Measurements from ENCODE around the gene LRRN1.
"Not testable (repeated sequence)": the region's sequence is repeated elsewhere in the genome, so short reads cannot be mapped to it uniquely, and the experiment has no call there.

The LRRN1 gene

GRCh38 chr3:3848923-3849275, 49.7 kb downstream of the LRRN1 start:
- H3K36me3 ChIP-seq (ENCODE audit: control insufficient read depth, insufficient read depth, low read length, severe bottlenecking): no peaks in the 10 kb centered on the region

GRCh38 chr3:3851621-3852323, 52.5 kb downstream of the LRRN1 start:
- Histone ChIP-seq H3K27me3 (replicated peaks; ENCODE audit: control insufficient read depth, insufficient read depth, low read length) (no peaks in the 10 kb centered on the region), H3K9ac (ENCODE audit: low read length) (no peak overlapping the region), H3K4me3 (ENCODE audit: low read length) (no peak overlapping the region), H3K36me3 (ENCODE audit: control insufficient read depth, insufficient read depth, low read length, severe bottlenecking) (no peaks in the 10 kb centered on the region), H3K4me1 (ENCODE audit: control insufficient read depth, insufficient read depth, low read length) (no peaks in the 10 kb centered on the region), H3K9me3 (ENCODE audit: control insufficient read depth, low read length) (peaks cover 5% of the 10 kb centered on the region)
- no peak for DNase-seq (ENCODE audit: low read depth)

More at GRCh38 chr3:3848923-3849275, 49.7 kb downstream of the LRRN1 start:
- H3K9me3 ChIP-seq (ENCODE audit: control insufficient read depth, low read length): peaks cover 5% of the 10 kb centered on the region
- no peak for DNase-seq (ENCODE audit: low read depth)
- H3K4me1 ChIP-seq (ENCODE audit: control insufficient read depth, insufficient read depth, low read length): no peaks in the 10 kb centered on the region
- H3K27me3 ChIP-seq (replicated peaks; ENCODE audit: control insufficient read depth, insufficient read depth, low read length): no peaks in the 10 kb centered on the region
- H3K4me3 ChIP-seq (ENCODE audit: low read length): no peak overlapping the region
- no peak overlapping the region for H3K9ac ChIP-seq (ENCODE audit: low read length)

- H3K9ac ChIP-seq (ENCODE audit: low read length): no peak overlapping the region
- H3K27me3 ChIP-seq (replicated peaks; ENCODE audit: control insufficient read depth, insufficient read depth, low read length): no peaks in the 10 kb centered on the region
- H3K36me3 ChIP-seq (ENCODE audit: control insufficient read depth, insufficient read depth, low read length, severe bottlenecking): no peaks in the 10 kb centered on the region
- no peaks in the 10 kb centered on the region for H3K4me1 ChIP-seq (ENCODE audit: control insufficient read depth, insufficient read depth, low read length)
- H3K9me3 ChIP-seq (ENCODE audit: control insufficient read depth, low read length): peaks cover 5% of the 10 kb centered on the region
- no peak for DNase-seq (ENCODE audit: low read depth)
- H3K4me3 ChIP-seq (ENCODE audit: low read length): no peak overlapping the region
These were observed 54.3 kb downstream of the LRRN1 start for GRCh38 chr3:3853544-3853943.

- H3K27me3 ChIP-seq (replicated peaks; ENCODE audit: control insufficient read depth, insufficient read depth, low read length): no peaks in the 10 kb centered on the region
These were observed 55.8 kb downstream of the LRRN1 start for GRCh38 chr3:3855056-3855455.

GRCh38 chr3:3860235-3860634, 61.0 kb downstream of the LRRN1 start:
- Histone ChIP-seq H3K4me1 (ENCODE audit: control insufficient read depth, insufficient read depth, low read length) (no peaks in the 10 kb centered on the region), H3K4me3 (ENCODE audit: low read length) (no peak overlapping the region), H3K27me3 (replicated peaks; ENCODE audit: control insufficient read depth, insufficient read depth, low read length) (no peaks in the 10 kb centered on the region), H3K36me3 (ENCODE audit: control insufficient read depth, insufficient read depth, low read length, severe bottlenecking) (no peaks in the 10 kb centered on the region), H3K9me3 (ENCODE audit: control insufficient read depth, low read length) (peaks cover 16% of the 10 kb centered on the region), H3K9ac (ENCODE audit: low read length) (no peak overlapping the region)
- DNase-seq (ENCODE audit: low read depth): no peak

More at GRCh38 chr3:3855056-3855455, 55.8 kb downstream of the LRRN1 start:
- Histone ChIP-seq H3K4me1 (ENCODE audit: control insufficient read depth, insufficient read depth, low read length) (no peaks in the 10 kb centered on the region), H3K36me3 (ENCODE audit: control insufficient read depth, insufficient read depth, low read length, severe bottlenecking) (no peaks in the 10 kb centered on the region), H3K9ac (ENCODE audit: low read length) (no peak overlapping the region), H3K4me3 (ENCODE audit: low read length) (no peak overlapping the region), H3K9me3 (ENCODE audit: control insufficient read depth, low read length) (peaks cover 5% of the 10 kb centered on the region)
- DNase-seq (ENCODE audit: low read depth): no peak

- H3K9me3 ChIP-seq (ENCODE audit: control insufficient read depth, low read length): peaks cover 12% of the 10 kb centered on the region
- H3K4me3 ChIP-seq (ENCODE audit: low read length): no peak overlapping the region
- DNase-seq (ENCODE audit: low read depth): no peak
- H3K36me3 ChIP-seq (ENCODE audit: control insufficient read depth, insufficient read depth, low read length, severe bottlenecking): no peaks in the 10 kb centered on the region
- no peaks in the 10 kb centered on the region for H3K4me1 ChIP-seq (ENCODE audit: control insufficient read depth, insufficient read depth, low read length)
- H3K9ac ChIP-seq (ENCODE audit: low read length): no peak overlapping the region
- H3K27me3 ChIP-seq (replicated peaks; ENCODE audit: control insufficient read depth, insufficient read depth, low read length): no peaks in the 10 kb centered on the region
These were observed 63.3 kb downstream of the LRRN1 start for GRCh38 chr3:3862534-3862933.

- DNase-seq (ENCODE audit: low read depth): no peak
- Histone ChIP-seq H3K9ac (ENCODE audit: low read length) (no peak overlapping the region), H3K9me3 (ENCODE audit: control insufficient read depth, low read length) (no peaks in the 10 kb centered on the region), H3K4me1 (ENCODE audit: control insufficient read depth, insufficient read depth, low read length) (no peaks in the 10 kb centered on the region), H3K27me3 (replicated peaks; ENCODE audit: control insufficient read depth, insufficient read depth, low read length) (no peaks in the 10 kb centered on the region), H3K36me3 (ENCODE audit: control insufficient read depth, insufficient read depth, low read length, severe bottlenecking) (no peaks in the 10 kb centered on the region), H3K4me3 (ENCODE audit: low read length) (no peak overlapping the region)
These were observed 76.3 kb downstream of the LRRN1 start for GRCh38 chr3:3875491-3875890.

GRCh38 chr3:3881050-3881449, 81.8 kb downstream of the LRRN1 start:
- Histone ChIP-seq H3K36me3 (ENCODE audit: control insufficient read depth, insufficient read depth, low read length, severe bottlenecking) (no peaks in the 10 kb centered on the region), H3K4me1 (ENCODE audit: control insufficient read depth, insufficient read depth, low read length) (no peaks in the 10 kb centered on the region), H3K27me3 (replicated peaks; ENCODE audit: control insufficient read depth, insufficient read depth, low read length) (no peaks in the 10 kb centered on the region), H3K4me3 (ENCODE audit: low read length) (no peak overlapping the region), H3K9ac (ENCODE audit: low read length) (no peak overlapping the region), H3K9me3 (ENCODE audit: control insufficient read depth, low read length) (no peaks in the 10 kb centered on the region)
- no peak for DNase-seq (ENCODE audit: low read depth)

- not testable (repeated sequence) for H3K9me3 ChIP-seq (ENCODE audit: control insufficient read depth, low read length); DNase-seq (ENCODE audit: low read depth); H3K36me3 ChIP-seq (ENCODE audit: control insufficient read depth, insufficient read depth, low read length, severe bottlenecking); H3K9ac ChIP-seq (ENCODE audit: low read length); H3K27me3 ChIP-seq (replicated peaks; ENCODE audit: control insufficient read depth, insufficient read depth, low read length); H3K4me1 ChIP-seq (ENCODE audit: control insufficient read depth, insufficient read depth, low read length); H3K4me3 ChIP-seq (ENCODE audit: low read length)
These were observed 88.1 kb downstream of the LRRN1 start for GRCh38 chr3:3887311-3887710.

- no peaks in the 10 kb centered on the region for H3K36me3 ChIP-seq (ENCODE audit: control insufficient read depth, insufficient read depth, low read length, severe bottlenecking)
- no peaks in the 10 kb centered on the region for H3K4me1 ChIP-seq (ENCODE audit: control insufficient read depth, insufficient read depth, low read length)
- DNase-seq (ENCODE audit: low read depth): no peak
- H3K27me3 ChIP-seq (replicated peaks; ENCODE audit: control insufficient read depth, insufficient read depth, low read length): no peaks in the 10 kb centered on the region
- H3K4me3 ChIP-seq (ENCODE audit: low read length): no peak overlapping the region
- no peak overlapping the region for H3K9ac ChIP-seq (ENCODE audit: low read length)
- peaks cover 3% of the 10 kb centered on the region for H3K9me3 ChIP-seq (ENCODE audit: control insufficient read depth, low read length)
These were observed 94.4 kb downstream of the LRRN1 start for GRCh38 chr3:3893590-3893989.

Measured in adipocyte (in vitro differentiated cells).